Medulla oblongata (tissue), 1 donor: ENCODE results near the gene PLSCR3.
A peak's percentile ranks its signal among the peaks of the same experiment; 100 is the strongest.
"Not testable (repeated sequence)": the region's sequence is repeated elsewhere in the genome, so short reads cannot be mapped to it uniquely, and the experiment has no call there.

Experiments
- DNase-seq: peaks from one replicate; pipeline ENCODE4 v3.0.0-alpha.2; 2015; ENCODE audit errors: extremely low spot score

PLSCR3 gene

GRCh38 chr17:7380855-7381683 lies 13.3 kb downstream of the PLSCR3 start, which contains the start of gene TNK1:
TNK1 (plus strand) TSS chr17:7381089; CDS start chr17:7382927, 1,838 bp downstream.
- DNase-seq: no peak

GRCh38 chr17:7380321-7380720 lies 14.0 kb downstream of the PLSCR3 start:
- no peak for DNase-seq

GRCh38 chr17:7379134-7379533 lies 15.2 kb downstream of the PLSCR3 start:
- DNase-seq: no peak

- no peak for DNase-seq
Measured at GRCh38 chr17:7374353-7374752, 20.0 kb downstream of the PLSCR3 start.

GRCh38 chr17:7370853-7371252 lies 23.5 kb downstream of the PLSCR3 start:
- no peak for DNase-seq

- DNase-seq: no peak
Measured at GRCh38 chr17:7369825-7370224, 24.5 kb downstream of the PLSCR3 start.

- not testable (repeated sequence) for DNase-seq
Measured at GRCh38 chr17:7368599-7368994, 25.7 kb downstream of the PLSCR3 start.

GRCh38 chr17:7367918-7368598 lies 26.3 kb downstream of the PLSCR3 start:
- no peak for DNase-seq

GRCh38 chr17:7367083-7367482 lies 27.2 kb downstream of the PLSCR3 start:
- DNase-seq: no peak

GRCh38 chr17:7365963-7366362 lies 28.4 kb downstream of the PLSCR3 start:
- DNase-seq: not testable (repeated sequence)

- no peak for DNase-seq
Measured at GRCh38 chr17:7363311-7363710, 31.0 kb downstream of the PLSCR3 start.

GRCh38 chr17:7361906-7362305 lies 32.4 kb downstream of the PLSCR3 start:
- no peak for DNase-seq

GRCh38 chr17:7357381-7357780 lies 36.9 kb downstream of the PLSCR3 start:
- DNase-seq: no peak

GRCh38 chr17:7356756-7357155 lies 37.6 kb downstream of the PLSCR3 start:
- DNase-seq: no peak

- peak; percentile 74 for DNase-seq
Measured at GRCh38 chr17:7356072-7356549, 38.2 kb downstream of the PLSCR3 start.

GRCh38 chr17:7355573-7355972 lies 38.8 kb downstream of the PLSCR3 start:
- no peak for DNase-seq

GRCh38 chr17:7355053-7355452 lies 39.3 kb downstream of the PLSCR3 start, which contains the start of gene TMEM95:
TMEM95 (plus strand) TSS chr17:7355156; CDS start chr17:7355205, 49 bp downstream.
- peak; percentile 85 for DNase-seq

- DNase-seq: peak; percentile 43
Measured at GRCh38 chr17:7354262-7354843, 40.0 kb downstream of the PLSCR3 start.

GRCh38 chr17:7352910-7353635 lies 41.3 kb downstream of the PLSCR3 start:
- no peak for DNase-seq

- no peak for DNase-seq
Measured at GRCh38 chr17:7352503-7352889, 41.8 kb downstream of the PLSCR3 start.

GRCh38 chr17:7351665-7352502 lies 42.4 kb downstream of the PLSCR3 start, which contains the start of gene KCTD11:
KCTD11 (plus strand) TSS chr17:7352162.
- peak; percentile 89 for DNase-seq
